HL-60 (cell line): ENCODE data around the gene YTHDF2.

Source experiments
- DNase-seq, 2 experiments: peaks; one replicate each; pipeline ENCODE4 v3.0.0-alpha.2; 2010 to 2020; ENCODE audit warnings: low read depth in 1 of 2, low spot score in 1 of 2
- H3K27ac ChIP-seq: fragments of 250-450 bp; sonication (Bioruptor Pico); replicated peaks from 2 replicates; pipeline ENCODE4 v1.5.1; 2020; ENCODE audit warnings: mild to moderate bottlenecking, moderate library complexity
- H3K27me3 ChIP-seq: fragments of 250-450 bp; sonication (Bioruptor Pico); 2 replicates; pipeline ENCODE4 v1.5.1; 2021; ENCODE audit warnings: mild to moderate bottlenecking, moderate library complexity; ENCODE audit not compliant: insufficient read depth, poor library complexity, severe bottlenecking
- H3K4me3 ChIP-seq: replicated peaks from 2 replicates; pipeline ENCODE4 v1.5.1; 2011; ENCODE audit warnings: mild to moderate bottlenecking, control low read depth, low read length; ENCODE audit not compliant: insufficient read depth
- CTCF ChIP-seq: IDR thresholded peaks from one replicate; pipeline ENCODE4 v1.5.1; 2011; ENCODE audit warnings: low read length, control low read depth, inconsistent platforms; ENCODE audit not compliant: insufficient read depth
- GABPA ChIP-seq: IDR thresholded peaks from 2 replicates; pipeline ENCODE4 v1.6.1; 2012; ENCODE audit warnings: low read depth
- POLR2AphosphoS5 ChIP-seq: IDR thresholded peaks from 2 replicates; pipeline ENCODE4 v1.6.1; 2012; ENCODE audit warnings: low read depth
- SPI1 ChIP-seq: IDR thresholded peaks from 2 replicates; pipeline ENCODE4 v1.6.1; 2012; ENCODE audit warnings: low read depth, mild to moderate bottlenecking, borderline replicate concordance
- TF ChIP-seq, protein P1 (sequence below): IDR thresholded peaks from 2 replicates; pipeline ENCODE4 v1.6.1; 2012; ENCODE audit warnings: low read depth; ENCODE audit not compliant: insufficient replicate concordance

YTHDF2 gene

GRCh38 chr1:28815533-28816185, 78.9 kb downstream of the YTHDF2 start:
- H3K4me3 ChIP-seq, result no peak overlapping the region
- no peak for TF ChIP-seq GABPA
- TF ChIP-seq SPI1, result no peak
- peaks cover 31% of the 10 kb centered on the region for H3K27me3 ChIP-seq
- no peak overlapping the region for H3K27ac ChIP-seq
- DNase-seq, result no peak

- no peak overlapping the region for H3K27ac ChIP-seq
- H3K27me3 ChIP-seq, result peaks cover 24% of the 10 kb centered on the region
- no peak for DNase-seq
- no peak overlapping the region for H3K4me3 ChIP-seq
- TF ChIP-seq POLR2AphosphoS5 (no peak), SPI1 (no peak), GABPA (no peak), CTCF (no peak)
- TF ChIP-seq, protein P1, sequence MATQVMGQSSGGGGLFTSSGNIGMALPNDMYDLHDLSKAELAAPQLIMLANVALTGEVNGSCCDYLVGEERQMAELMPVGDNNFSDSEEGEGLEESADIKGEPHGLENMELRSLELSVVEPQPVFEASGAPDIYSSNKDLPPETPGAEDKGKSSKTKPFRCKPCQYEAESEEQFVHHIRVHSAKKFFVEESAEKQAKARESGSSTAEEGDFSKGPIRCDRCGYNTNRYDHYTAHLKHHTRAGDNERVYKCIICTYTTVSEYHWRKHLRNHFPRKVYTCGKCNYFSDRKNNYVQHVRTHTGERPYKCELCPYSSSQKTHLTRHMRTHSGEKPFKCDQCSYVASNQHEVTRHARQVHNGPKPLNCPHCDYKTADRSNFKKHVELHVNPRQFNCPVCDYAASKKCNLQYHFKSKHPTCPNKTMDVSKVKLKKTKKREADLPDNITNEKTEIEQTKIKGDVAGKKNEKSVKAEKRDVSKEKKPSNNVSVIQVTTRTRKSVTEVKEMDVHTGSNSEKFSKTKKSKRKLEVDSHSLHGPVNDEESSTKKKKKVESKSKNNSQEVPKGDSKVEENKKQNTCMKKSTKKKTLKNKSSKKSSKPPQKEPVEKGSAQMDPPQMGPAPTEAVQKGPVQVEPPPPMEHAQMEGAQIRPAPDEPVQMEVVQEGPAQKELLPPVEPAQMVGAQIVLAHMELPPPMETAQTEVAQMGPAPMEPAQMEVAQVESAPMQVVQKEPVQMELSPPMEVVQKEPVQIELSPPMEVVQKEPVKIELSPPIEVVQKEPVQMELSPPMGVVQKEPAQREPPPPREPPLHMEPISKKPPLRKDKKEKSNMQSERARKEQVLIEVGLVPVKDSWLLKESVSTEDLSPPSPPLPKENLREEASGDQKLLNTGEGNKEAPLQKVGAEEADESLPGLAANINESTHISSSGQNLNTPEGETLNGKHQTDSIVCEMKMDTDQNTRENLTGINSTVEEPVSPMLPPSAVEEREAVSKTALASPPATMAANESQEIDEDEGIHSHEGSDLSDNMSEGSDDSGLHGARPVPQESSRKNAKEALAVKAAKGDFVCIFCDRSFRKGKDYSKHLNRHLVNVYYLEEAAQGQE, result no peak
Measured at GRCh38 chr1:28817133-28817532, 80.4 kb downstream of the YTHDF2 start.

DNA sequence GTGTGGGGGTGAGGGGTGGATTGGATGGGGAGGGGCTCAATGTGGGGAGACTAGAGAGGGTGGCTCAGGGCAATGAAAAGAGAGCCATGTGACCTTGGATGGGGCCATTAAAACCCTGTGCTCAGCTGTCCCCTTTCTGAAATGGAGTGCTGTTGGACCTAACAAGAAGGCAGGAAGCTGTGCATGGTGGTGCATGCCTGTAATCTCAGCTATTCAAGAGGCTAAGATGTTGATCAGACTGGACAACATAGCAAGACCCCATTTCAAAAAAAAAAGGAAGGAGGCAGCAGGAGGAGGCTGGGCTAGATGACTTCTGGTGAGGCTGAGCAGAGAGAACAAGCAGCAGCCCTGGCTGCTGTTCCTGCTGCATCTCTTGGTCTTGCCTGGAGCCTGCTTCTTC, 82.3 kb downstream of the YTHDF2 start:
- Histone ChIP-seq H3K27me3 (peaks cover 6% of the 10 kb centered on the region), H3K4me3 (no peak overlapping the region), H3K27ac (no peak overlapping the region)
- TF ChIP-seq POLR2AphosphoS5, result no peak
- no peak for TF ChIP-seq CTCF
- TF ChIP-seq SPI1, result no peak
- TF ChIP-seq, protein P1, result no peak
- DNase-seq, result no peak
